AG09319 (cell line): ENCODE measurements around the gene CLDN14.
"Not testable (repeated sequence)": the region's sequence is repeated elsewhere in the genome, so short reads cannot be mapped to it uniquely, and the experiment has no call there.

Experiments used
- DNase-seq: peaks from one replicate; pipeline ENCODE4 v3.0.0-alpha.2; 2010; ENCODE audit warnings: low read depth; ENCODE audit errors: extremely low read depth
- CTCF ChIP-seq: IDR thresholded peaks from 2 replicates; pipeline ENCODE4 v1.5.1; 2011; ENCODE audit warnings: low read depth, mild to moderate bottlenecking, inconsistent platforms, low read length, moderate library complexity

CLDN14 gene

GRCh38 chr21:36478941-36479340, 981 bp downstream of the CLDN14 start:
- no peak for DNase-seq
- peak; percentile 40 for TF ChIP-seq CTCF

- no peak for TF ChIP-seq CTCF
Measured at GRCh38 chr21:36478207-36478701, 1.7 kb downstream of the CLDN14 start.

DNA sequence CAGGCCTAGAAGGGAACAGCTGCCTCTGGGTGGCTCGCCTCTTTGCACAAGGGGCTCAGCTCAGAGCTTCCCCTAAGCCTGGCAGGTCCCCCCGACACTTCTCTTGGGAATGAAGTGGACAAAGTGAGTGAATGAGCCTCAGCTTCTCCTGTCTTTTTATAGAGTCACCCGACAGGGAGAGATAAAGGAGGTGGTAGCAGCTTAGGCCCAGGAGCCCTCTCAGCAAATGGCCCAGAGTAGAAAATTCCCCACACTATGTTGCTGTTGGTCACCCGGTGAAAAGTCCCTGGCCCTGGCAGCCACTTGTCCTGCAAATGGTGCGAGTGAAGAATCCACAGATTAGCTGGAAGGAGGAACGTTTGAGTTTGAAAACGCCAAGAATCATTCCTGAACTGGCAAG, 2.4 kb downstream of the CLDN14 start:
- DNase-seq: no peak
- TF ChIP-seq CTCF: no peak

More at GRCh38 chr21:36478207-36478701, 1.7 kb downstream of the CLDN14 start:
- DNase-seq: peak; percentile 29

DNA sequence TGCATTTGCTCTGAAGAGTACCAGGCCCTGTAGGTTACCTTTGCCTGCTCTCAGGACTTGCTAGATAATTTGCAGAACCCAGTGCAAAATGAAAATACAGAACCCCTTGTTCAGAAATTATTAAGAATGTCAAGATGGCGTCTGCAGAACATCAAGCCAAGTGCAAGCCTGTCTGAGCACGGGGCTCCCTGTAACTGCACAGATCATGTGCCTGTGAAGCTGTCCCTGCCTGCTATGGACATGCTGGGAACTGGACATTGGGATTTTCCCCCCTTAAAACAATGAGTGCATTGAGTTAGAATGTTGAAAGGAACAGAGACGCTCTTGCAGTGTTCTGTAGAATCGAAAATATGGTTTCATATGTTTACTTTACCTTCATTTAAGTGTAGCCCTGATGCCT, 2.9 kb downstream of the CLDN14 start:
- no peak for TF ChIP-seq CTCF
- DNase-seq: no peak

GRCh38 chr21:36476541-36476940, 3.4 kb downstream of the CLDN14 start:
- not testable (repeated sequence) for DNase-seq

- TF ChIP-seq CTCF: no peak
- no peak for DNase-seq
Measured at GRCh38 chr21:36474591-36474990, 5.3 kb downstream of the CLDN14 start.

GRCh38 chr21:36473203-36473602, 6.7 kb downstream of the CLDN14 start:
- TF ChIP-seq CTCF: no peak
- DNase-seq: no peak

DNA sequence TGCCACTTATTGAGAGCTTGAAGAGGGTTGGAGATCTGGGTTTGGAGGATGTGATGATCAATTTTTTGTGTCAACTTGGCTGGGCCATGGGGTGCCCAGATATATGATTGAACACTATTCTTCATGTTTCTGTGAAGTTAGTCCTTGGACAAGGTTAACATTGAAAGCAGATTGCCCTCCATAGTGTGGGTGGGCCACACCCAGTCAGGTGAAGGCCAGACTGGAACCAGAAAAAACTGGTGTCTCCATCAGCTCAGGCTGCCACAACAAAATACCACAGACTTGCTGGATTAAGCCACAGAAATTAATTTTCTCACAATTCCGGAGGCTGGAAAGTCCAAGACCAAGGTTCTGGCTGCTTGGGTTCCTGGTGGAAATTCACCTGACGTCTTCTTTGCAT, 7.5 kb downstream of the CLDN14 start:
- no peak for DNase-seq
- no peak for TF ChIP-seq CTCF
